Measurements from ENCODE around the gene HNRNPA1.

Gene HNRNPA1

GRCh38 chr12:54266852-54267251 is 13.7 kb upstream of the HNRNPA1 start:
- CTCF ChIA-PET: interaction anchor here (0.8 to 1.9 kb wide), 3 partner anchors 15 to 52 kb away, joined by 3 to 10 read pairs (median 4); no protein-coding TSS in a partner anchor
- TF ChIP-seq, protein P1, sequence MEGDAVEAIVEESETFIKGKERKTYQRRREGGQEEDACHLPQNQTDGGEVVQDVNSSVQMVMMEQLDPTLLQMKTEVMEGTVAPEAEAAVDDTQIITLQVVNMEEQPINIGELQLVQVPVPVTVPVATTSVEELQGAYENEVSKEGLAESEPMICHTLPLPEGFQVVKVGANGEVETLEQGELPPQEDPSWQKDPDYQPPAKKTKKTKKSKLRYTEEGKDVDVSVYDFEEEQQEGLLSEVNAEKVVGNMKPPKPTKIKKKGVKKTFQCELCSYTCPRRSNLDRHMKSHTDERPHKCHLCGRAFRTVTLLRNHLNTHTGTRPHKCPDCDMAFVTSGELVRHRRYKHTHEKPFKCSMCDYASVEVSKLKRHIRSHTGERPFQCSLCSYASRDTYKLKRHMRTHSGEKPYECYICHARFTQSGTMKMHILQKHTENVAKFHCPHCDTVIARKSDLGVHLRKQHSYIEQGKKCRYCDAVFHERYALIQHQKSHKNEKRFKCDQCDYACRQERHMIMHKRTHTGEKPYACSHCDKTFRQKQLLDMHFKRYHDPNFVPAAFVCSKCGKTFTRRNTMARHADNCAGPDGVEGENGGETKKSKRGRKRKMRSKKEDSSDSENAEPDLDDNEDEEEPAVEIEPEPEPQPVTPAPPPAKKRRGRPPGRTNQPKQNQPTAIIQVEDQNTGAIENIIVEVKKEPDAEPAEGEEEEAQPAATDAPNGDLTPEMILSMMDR (IDR thresholded peaks at IDR 0.05; ENCODE audit: insufficient read depth, low read length, missing control alignments): no peak
- DNase-seq (ENCODE audit: low read depth, low spot score): no peak
- H3K4me3 ChIP-seq (ENCODE audit: low read depth, low read length): no peak overlapping the region
- POLR2A ChIA-PET: no interaction called here

- no peak overlapping the region for H3K4me3 ChIP-seq (ENCODE audit: low read depth, low read length)
- ChIA-PET POLR2A (no interaction called here), CTCF (interaction anchor here (1.2 kb wide), 1 partner anchor 19 kb away, joined by 4 read pairs; no protein-coding TSS in a partner anchor)
- DNase-seq (ENCODE audit: low read depth, low spot score): no peak
- TF ChIP-seq, protein P1 (IDR thresholded peaks at IDR 0.05; ENCODE audit: insufficient read depth, low read length, missing control alignments): no peak
Observed at GRCh38 chr12:54270345-54270744, 10.2 kb upstream of the HNRNPA1 start.

- POLR2A ChIA-PET: no interaction called here
- DNase-seq (ENCODE audit: low read depth, low spot score): no peak
- CTCF ChIA-PET: interaction anchor here (0.9 to 1.6 kb wide), 6 partner anchors 9 to 107 kb away, joined by 3 to 12 read pairs (median 4); no protein-coding TSS in a partner anchor
- TF ChIP-seq, protein P1 (IDR thresholded peaks at IDR 0.05; ENCODE audit: insufficient read depth, low read length, missing control alignments): no peak
- no peak overlapping the region for H3K4me3 ChIP-seq (ENCODE audit: low read depth, low read length)
Observed at GRCh38 chr12:54272214-54272613, 8.3 kb upstream of the HNRNPA1 start.

- CTCF ChIA-PET: interaction anchor here (1.1 to 2.0 kb wide), 5 partner anchors 20 to 94 kb away, joined by 3 to 8 read pairs (median 4); no protein-coding TSS in a partner anchor
- TF ChIP-seq, protein P1 (IDR thresholded peaks at IDR 0.05; ENCODE audit: insufficient read depth, low read length, missing control alignments): no peak
- POLR2A ChIA-PET: no interaction called here
- H3K4me3 ChIP-seq (ENCODE audit: low read depth, low read length): no peak overlapping the region
- no peak for DNase-seq (ENCODE audit: low read depth, low spot score)
Observed at GRCh38 chr12:54273981-54274380, 6.5 kb upstream of the HNRNPA1 start.

GRCh38 chr12:54276368-54276767 is 4.2 kb upstream of the HNRNPA1 start:
- CTCF ChIA-PET: interaction anchor here (1.0 to 2.0 kb wide), 7 partner anchors 14 to 103 kb away, joined by 3 to 7 read pairs (median 5); no protein-coding TSS in a partner anchor
- POLR2A ChIA-PET: no interaction called here
- TF ChIP-seq, protein P1 (IDR thresholded peaks at IDR 0.05; ENCODE audit: insufficient read depth, low read length, missing control alignments): no peak
- H3K4me3 ChIP-seq (ENCODE audit: low read depth, low read length): no peak overlapping the region
- no peak for DNase-seq (ENCODE audit: low read depth, low spot score)

DNA sequence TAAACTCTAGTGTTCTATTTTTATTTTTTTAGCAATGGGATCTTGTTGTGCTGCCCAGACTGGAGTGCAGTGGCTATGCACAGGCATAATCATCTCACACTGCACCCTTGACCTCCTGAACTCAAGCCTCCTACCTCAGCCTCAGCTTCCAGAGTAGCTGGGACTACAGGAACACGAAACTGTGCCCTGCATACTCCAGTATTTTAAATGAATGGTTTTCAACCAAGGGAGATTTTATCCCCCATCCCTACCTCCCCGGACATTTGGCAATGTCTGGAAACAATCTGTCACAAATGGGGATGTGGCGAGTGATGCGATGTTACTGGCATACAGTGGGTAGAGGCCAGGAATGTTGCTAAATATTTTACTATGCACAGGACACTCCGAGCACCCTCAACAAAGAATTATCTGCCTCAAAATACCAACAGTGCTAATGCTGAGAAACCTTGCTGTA is 2.7 kb upstream of the HNRNPA1 start:
- TF ChIP-seq, protein P1 (IDR thresholded peaks at IDR 0.05; ENCODE audit: insufficient read depth, low read length, missing control alignments): no peak
- CTCF ChIA-PET: interaction anchor here (1.0 to 4.4 kb wide), 5 partner anchors 26 to 83 kb away, joined by 3 to 27 read pairs (median 4); no protein-coding TSS in a partner anchor
- DNase-seq (ENCODE audit: low read depth, low spot score): no peak
- POLR2A ChIA-PET: interaction anchor here (3.1 kb wide), 1 partner anchor 48 kb away, joined by 10 read pairs; no protein-coding TSS in a partner anchor
- H3K4me3 ChIP-seq (ENCODE audit: low read depth, low read length): peak overlapping the region; percentile 79
